Measurements from ENCODE around the gene R3HDM1. TPM values are rescaled to one million over a fixed set of nuclear protein-coding genes. Genes with fewer than 3 reads are reported as not detected.

The R3HDM1 gene
- total RNA-seq, 1 donor = 12.3 TPM

DNA sequence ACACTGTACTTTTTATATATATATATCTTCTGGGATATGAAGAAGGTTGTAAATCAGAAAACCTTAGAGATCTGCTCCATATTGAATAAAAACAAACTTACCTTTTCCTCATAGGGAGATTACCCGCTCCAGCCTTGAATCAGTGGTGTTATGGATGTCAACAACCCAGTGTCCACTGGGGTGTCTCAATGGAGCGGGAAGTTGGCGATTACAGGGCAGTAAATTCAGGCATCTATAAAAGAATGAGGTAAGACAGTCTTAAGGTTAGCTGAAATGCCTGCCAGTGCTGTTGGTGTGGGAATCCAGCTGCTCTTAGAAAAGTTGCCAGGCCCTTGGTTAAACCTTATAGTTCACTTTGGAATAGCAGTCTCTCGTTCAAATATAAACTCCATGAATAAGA lies 102.3 kb downstream of the R3HDM1 start:
- H3K79me2 ChIP-seq (ENCODE audit: insufficient read depth, low read length) = no peaks in the 10 kb centered on the region
- H3K4me3 ChIP-seq (ENCODE audit: insufficient read depth, low read length) = no peak overlapping the region
- no peak for DNase-seq (ENCODE audit: insufficient read length, low spot score, missing footprints)

DNA sequence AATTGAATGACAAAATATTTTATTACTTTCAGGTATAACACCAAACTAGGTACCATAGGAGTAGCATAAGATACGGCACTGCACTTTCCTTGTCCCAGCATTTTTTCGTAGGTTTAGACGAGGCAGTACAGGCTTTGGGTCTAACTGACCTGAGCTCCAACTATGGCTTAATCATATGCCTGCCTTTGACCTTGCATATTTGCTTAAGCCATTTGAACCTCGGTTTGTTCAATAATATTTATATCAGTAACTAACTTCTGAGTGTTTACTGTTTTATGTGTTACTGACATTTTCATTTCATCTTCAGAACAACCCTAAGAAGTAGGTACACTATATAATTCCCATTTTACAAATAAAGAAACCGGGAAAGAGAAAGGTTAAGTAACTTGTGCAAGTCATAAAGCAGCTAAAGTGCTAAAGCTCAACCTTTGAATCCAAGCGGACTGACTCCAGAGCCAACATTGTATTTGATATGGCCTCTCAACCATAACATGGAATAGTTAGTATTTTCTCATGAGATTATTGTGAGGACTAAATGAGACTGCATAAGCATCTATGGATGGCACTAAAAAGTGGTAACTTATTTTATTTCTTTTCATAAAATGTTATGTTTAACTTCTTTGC lies 104.0 kb downstream of the R3HDM1 start:
- no peaks in the 10 kb centered on the region for H4K20me1 ChIP-seq (ENCODE audit: insufficient read depth, low read length)
- H3K4me2 ChIP-seq (ENCODE audit: insufficient read depth, low read length) = no peak overlapping the region
- DNase-seq (ENCODE audit: insufficient read length, low spot score, missing footprints) = no peak
- TF ChIP-seq, protein P1, sequence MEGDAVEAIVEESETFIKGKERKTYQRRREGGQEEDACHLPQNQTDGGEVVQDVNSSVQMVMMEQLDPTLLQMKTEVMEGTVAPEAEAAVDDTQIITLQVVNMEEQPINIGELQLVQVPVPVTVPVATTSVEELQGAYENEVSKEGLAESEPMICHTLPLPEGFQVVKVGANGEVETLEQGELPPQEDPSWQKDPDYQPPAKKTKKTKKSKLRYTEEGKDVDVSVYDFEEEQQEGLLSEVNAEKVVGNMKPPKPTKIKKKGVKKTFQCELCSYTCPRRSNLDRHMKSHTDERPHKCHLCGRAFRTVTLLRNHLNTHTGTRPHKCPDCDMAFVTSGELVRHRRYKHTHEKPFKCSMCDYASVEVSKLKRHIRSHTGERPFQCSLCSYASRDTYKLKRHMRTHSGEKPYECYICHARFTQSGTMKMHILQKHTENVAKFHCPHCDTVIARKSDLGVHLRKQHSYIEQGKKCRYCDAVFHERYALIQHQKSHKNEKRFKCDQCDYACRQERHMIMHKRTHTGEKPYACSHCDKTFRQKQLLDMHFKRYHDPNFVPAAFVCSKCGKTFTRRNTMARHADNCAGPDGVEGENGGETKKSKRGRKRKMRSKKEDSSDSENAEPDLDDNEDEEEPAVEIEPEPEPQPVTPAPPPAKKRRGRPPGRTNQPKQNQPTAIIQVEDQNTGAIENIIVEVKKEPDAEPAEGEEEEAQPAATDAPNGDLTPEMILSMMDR (IDR thresholded peaks at IDR 0.05; ENCODE audit: extremely low read depth, low read depth, low read length) = no peak
- H3K9me3 ChIP-seq (ENCODE audit: low read depth, low read length) = no peaks in the 10 kb centered on the region
- no peak overlapping the region for H2AFZ ChIP-seq (ENCODE audit: low read length)
- H3K27me3 ChIP-seq (ENCODE audit: insufficient read depth, low read length) = no peaks in the 10 kb centered on the region
- H3K79me2 ChIP-seq (ENCODE audit: insufficient read depth, low read length) = no peaks in the 10 kb centered on the region
- H3K27ac ChIP-seq (ENCODE audit: low read depth, low read length) = no peak overlapping the region
- no peak overlapping the region for H3K4me3 ChIP-seq (ENCODE audit: insufficient read depth, low read length)
- peaks cover 6% of the 10 kb centered on the region for H3K36me3 ChIP-seq (ENCODE audit: insufficient read depth, low read length)
- no peaks in the 10 kb centered on the region for H3K4me1 ChIP-seq (ENCODE audit: insufficient read depth, low read length)

More for the DNA sequence above, 102.3 kb downstream of the R3HDM1 start:
- Histone ChIP-seq H2AFZ (ENCODE audit: low read length) (no peak overlapping the region), H3K4me2 (ENCODE audit: insufficient read depth, low read length) (no peak overlapping the region), H3K9me3 (ENCODE audit: low read depth, low read length) (no peaks in the 10 kb centered on the region), H3K4me1 (ENCODE audit: insufficient read depth, low read length) (no peaks in the 10 kb centered on the region), H3K27ac (ENCODE audit: low read depth, low read length) (no peak overlapping the region), H3K27me3 (ENCODE audit: insufficient read depth, low read length) (no peaks in the 10 kb centered on the region), H3K36me3 (ENCODE audit: insufficient read depth, low read length) (peaks cover 4% of the 10 kb centered on the region), H4K20me1 (ENCODE audit: insufficient read depth, low read length) (no peaks in the 10 kb centered on the region)
- TF ChIP-seq, protein P1 (IDR thresholded peaks at IDR 0.05; ENCODE audit: extremely low read depth, low read depth, low read length) = no peak

DNA sequence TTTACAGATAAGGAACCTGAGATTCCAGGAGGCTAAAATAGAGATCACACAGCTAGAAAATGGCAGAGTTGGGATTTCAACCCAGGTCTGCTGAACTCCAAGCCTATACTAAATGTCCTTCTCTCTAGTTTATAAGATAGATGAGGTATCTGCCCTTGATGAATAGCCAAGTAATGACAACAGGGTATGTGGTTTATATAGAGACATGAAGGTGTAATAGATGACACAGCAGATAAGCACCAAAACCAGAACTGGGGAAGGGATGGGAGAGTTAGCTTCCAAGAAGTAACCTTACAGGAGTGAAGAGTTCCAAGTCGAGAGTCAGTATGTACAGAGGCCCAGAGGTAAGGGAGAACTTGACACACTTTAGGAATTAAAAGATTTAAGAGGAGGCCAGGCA lies 105.7 kb downstream of the R3HDM1 start:
- H3K4me3 ChIP-seq (ENCODE audit: insufficient read depth, low read length) = no peak overlapping the region
- H3K27me3 ChIP-seq (ENCODE audit: insufficient read depth, low read length) = no peaks in the 10 kb centered on the region
- H3K79me2 ChIP-seq (ENCODE audit: insufficient read depth, low read length) = no peaks in the 10 kb centered on the region
- no peaks in the 10 kb centered on the region for H3K4me1 ChIP-seq (ENCODE audit: insufficient read depth, low read length)
- H3K36me3 ChIP-seq (ENCODE audit: insufficient read depth, low read length) = peaks cover 9% of the 10 kb centered on the region
- no peaks in the 10 kb centered on the region for H4K20me1 ChIP-seq (ENCODE audit: insufficient read depth, low read length)
- no peak overlapping the region for H3K27ac ChIP-seq (ENCODE audit: low read depth, low read length)
- no peaks in the 10 kb centered on the region for H3K9me3 ChIP-seq (ENCODE audit: low read depth, low read length)
- TF ChIP-seq, protein P1 (IDR thresholded peaks at IDR 0.05; ENCODE audit: extremely low read depth, low read depth, low read length) = no peak
- H3K4me2 ChIP-seq (ENCODE audit: insufficient read depth, low read length) = no peak overlapping the region
- no peak overlapping the region for H2AFZ ChIP-seq (ENCODE audit: low read length)
- DNase-seq (ENCODE audit: insufficient read length, low spot score, missing footprints) = peak; percentile 10

DNA sequence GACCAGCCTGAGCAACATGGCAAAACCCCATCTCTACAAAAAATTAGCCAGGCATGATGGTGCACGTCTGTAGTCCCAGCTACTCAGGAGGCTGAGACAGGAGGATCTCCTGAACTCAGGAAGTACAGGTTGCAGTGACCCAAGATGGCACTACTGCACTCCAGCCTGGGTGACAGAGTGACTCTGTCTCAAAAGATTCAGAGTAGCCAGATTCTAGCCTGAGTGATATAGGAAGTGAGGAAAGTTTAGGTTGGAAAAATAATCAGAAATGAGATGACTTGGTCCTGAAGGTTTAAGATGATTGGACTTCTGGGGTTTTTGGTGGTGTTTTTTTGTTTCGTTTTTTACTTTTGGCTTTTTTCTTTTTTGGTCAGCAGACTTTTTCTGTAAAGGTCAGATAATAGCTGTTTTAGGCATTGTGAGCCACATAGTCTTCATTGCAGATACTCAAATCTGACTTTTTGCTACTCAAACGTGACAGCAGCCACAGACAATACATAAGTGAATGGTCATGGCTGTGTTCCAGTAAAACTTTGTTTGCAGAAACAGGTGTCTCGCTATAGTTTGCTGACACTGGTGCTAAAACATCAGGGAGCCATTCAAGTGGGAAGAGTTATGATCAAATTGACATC lies 106.3 kb downstream of the R3HDM1 start:
- Histone ChIP-seq H3K9me3 (ENCODE audit: low read depth, low read length) (no peaks in the 10 kb centered on the region), H3K4me2 (ENCODE audit: insufficient read depth, low read length) (no peak overlapping the region), H3K27me3 (ENCODE audit: insufficient read depth, low read length) (no peaks in the 10 kb centered on the region), H3K4me3 (ENCODE audit: insufficient read depth, low read length) (no peak overlapping the region), H3K36me3 (ENCODE audit: insufficient read depth, low read length) (peaks cover 8% of the 10 kb centered on the region), H3K4me1 (ENCODE audit: insufficient read depth, low read length) (no peaks in the 10 kb centered on the region), H3K79me2 (ENCODE audit: insufficient read depth, low read length) (no peaks in the 10 kb centered on the region), H4K20me1 (ENCODE audit: insufficient read depth, low read length) (no peaks in the 10 kb centered on the region), H2AFZ (ENCODE audit: low read length) (no peak overlapping the region), H3K27ac (ENCODE audit: low read depth, low read length) (no peak overlapping the region)
- TF ChIP-seq, protein P1 (IDR thresholded peaks at IDR 0.05; ENCODE audit: extremely low read depth, low read depth, low read length) = no peak
- no peak for DNase-seq (ENCODE audit: insufficient read length, low spot score, missing footprints)

All from osteoblast (primary cell).